ENCODE results near the gene TRIM44.
"Not testable (repeated sequence)": the region's sequence is repeated elsewhere in the genome, so short reads cannot be mapped to it uniquely, and the experiment has no call there.

DNA sequence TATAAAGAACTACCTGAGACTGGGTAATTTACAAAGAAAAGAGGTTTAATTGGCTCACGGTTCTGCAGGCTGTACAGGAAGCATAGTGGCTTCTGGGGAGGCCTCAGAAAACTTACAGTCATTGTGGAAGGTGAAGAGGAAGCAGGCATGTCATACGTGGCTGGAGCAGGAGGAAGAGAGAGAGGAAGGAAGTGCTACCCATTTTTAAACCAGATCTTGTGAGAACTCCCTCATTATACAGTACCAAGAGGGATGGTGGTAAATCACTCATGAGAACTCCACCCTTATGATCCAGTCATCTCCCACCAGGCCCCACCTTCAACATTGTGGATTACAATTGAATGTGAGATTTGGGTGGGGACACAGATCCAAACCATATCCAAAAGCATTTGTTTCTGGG is 53.1 kb downstream of the TRIM44 start:
- TF ChIP-seq CTCF (optimal IDR thresholded peaks at IDR 0.05 in 1 of 3, IDR thresholded peaks at IDR 0.05 in 1 of 3, conservative IDR thresholded peaks at IDR 0.05 in 1 of 3; ENCODE audit: extremely low read depth in 1 of 3, insufficient read depth in 2 of 3, low read length in 3 of 3); EZH2 (IDR thresholded peaks at IDR 0.05; ENCODE audit: low read length): not testable (repeated sequence)
